Stromal cell of bone marrow (primary cell): ENCODE measurements around the gene CEP57L1.
"Not testable (repeated sequence)": the region's sequence is repeated elsewhere in the genome, so short reads cannot be mapped to it uniquely, and the experiment has no call there.

ENCODE experiments used
- DNase-seq: peaks from one replicate; pipeline ENCODE4 v3.0.0-alpha.2; 2012; ENCODE audit warnings: low read depth

CEP57L1 gene

DNA sequence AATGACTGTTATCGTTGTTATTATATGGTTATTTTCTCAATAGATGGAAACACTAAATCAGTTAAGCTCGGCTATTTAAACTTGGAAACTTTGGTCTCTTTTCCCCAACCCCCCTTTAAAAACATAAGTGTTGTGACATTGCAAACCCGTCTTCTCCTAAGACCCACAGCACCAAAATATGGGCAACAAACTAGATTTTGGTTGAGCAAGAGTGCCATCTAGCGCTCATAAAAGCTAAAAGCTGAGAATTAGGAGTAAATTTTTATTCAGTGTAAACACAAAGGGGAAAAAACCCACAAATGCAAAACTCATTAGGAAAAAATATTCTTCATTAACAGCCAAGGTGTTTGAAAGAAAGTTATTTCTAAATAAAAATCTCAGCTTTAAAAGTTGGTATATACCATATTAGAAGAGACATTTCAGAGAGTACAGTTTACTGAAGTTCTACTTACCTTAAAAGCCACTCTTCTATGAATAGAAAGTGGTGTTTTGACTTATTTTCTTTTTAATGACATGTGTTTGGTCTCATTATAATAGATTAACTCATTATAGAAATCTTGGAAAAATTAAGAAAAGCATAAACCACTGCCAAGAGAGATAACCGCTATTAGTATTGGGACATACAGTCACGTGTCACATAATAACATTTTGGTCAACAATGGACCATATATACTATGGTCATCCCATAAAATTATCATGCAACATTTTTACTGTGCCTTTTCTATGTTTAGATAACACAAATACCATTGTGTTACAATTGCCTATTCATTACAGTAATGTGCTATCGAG is 21.8 kb upstream of the CEP57L1 start:
- peak; percentile 54 for DNase-seq

DNA sequence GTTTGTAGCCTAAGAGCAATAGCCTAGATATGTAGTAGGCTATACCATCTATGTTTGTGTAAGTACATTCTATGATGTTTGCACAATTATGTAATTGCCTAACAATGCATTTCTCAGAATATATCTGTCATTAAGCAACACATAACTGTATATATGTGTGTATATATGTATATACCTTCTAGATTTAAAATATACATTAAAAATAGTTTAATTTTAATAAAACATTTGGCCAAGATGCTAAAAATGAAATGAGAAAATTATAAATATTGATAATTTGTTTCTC is 21.2 kb upstream of the CEP57L1 start:
- DNase-seq = no peak

DNA sequence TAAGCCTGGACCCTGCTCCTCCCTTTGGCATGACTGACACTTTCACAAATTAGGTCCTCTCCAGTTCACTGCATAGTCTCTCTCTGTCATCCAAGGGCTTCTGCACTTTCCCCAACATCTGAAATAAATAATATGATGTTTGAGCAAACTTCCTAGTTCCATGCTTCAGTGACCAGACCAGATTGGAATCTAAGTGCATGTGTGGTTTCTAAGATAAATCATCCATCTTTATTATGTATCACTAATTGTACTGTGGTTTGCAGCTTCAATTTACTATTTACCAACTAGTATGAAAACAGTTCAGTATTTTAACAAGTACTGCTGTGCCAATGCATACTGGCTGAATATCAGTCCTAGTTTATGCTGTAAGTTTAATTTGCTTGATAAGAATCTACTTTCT is 19.4 kb upstream of the CEP57L1 start:
- no peak for DNase-seq

- no peak for DNase-seq
Measured at GRCh38 chr6:109076377-109076776, 18.9 kb upstream of the CEP57L1 start.

DNA sequence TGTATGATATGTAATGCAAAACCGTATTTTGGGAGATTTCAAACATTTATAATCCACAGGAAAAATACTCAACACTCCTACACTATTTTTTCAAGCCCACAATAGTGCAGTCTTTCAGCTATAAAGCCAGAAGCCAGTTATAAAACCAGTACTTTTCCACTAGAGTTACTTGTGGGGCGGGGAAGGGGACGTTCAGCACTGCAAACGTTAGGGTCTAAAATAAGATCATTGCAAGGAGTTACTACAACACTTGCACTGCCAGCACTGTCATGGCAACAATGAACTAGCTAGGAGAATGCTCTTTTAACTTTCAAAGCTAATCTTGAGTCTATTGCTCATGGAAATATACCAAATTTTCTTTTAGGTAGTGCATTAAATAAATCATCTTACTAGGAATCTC is 15.3 kb upstream of the CEP57L1 start:
- DNase-seq = peak; percentile 24

DNA sequence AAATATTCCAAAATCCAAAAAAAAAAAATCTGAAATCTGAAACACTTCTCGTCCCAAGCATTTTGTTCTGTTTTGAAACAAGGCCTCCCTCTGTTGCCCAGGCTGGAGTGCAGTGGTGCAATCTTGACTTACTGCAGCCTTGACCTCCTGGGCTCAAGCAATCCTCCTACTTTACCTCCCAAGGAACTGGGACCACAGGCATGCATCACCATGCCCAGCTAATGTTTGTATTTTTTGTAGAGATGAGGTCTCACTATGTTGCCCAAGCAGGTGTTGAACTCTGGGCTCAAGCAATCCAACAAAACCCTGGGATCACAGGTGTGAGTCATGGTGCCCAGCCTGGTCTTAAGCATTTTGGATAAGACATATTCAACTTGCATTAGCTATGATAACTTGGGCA is 14.3 kb upstream of the CEP57L1 start:
- no peak for DNase-seq

DNA sequence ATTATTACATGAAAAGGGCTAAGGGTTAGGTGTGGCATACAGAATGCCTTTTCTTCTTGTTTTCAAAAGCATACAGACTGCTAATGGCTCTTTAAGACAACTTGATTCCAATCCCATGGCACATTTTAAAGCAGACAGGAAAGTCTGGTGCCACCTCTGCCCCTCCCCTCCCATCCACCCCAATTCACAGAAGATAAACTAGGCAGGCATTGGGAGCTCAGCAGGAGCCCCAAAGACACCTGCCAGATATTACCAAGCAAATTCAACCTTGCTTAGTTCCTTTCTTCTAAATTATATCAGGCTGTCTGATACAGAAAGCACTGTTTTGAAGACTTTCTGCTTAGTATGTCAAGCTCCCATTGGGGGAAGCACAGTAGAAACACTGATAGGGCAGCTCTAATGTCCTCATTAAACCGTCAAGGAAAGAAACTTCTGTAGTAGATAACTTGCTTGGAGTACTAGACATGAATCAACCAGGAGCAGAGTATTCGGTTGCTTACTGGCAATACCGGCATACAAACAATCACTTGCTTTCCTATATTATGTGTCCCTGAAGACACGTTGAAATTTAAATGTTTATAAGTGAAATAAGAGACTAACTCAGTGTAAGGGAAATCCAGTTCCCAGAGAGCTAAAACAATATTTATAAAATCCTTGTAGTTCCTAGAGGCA is 13.7 kb upstream of the CEP57L1 start:
- no peak for DNase-seq

DNA sequence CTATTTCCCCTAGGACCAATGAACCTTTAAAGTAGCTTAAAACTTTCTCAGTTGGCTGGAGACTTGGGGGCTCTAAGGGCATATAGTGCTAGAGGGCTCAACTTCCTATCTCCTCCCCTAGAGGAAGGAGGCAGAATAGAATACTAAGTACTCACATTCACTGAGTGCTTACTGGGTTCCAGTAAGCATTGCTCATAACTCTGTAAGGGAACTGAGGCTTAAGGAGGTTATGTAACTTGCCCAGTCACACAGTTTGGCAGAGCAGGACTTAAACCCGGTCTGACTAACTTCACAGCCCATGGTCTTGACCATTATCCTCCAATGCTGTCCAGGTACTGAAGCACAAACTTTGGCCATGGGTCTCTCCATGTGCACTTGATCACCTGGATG is 13.1 kb upstream of the CEP57L1 start:
- DNase-seq = peak; percentile 85

DNA sequence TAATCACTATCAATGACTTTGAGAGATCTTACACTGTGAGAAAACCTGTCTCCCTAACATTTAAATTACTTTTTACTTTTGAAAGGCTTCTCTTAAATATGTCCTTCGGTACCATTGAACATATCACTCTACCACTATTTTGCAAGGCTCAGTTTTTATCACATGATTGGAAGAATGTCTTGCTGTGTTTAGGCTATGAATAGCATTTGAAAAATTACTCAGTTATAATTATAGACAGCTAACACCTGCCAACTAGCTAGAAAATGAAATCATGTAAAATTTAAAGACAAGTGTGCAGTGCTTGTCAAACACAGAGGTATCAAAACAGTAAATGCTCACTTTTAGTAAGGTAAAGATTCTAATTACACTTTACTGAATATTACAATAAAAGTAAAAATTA is 11.7 kb upstream of the CEP57L1 start:
- no peak for DNase-seq

- DNase-seq = not testable (repeated sequence)
Measured at GRCh38 chr6:109084146-109084545, 11.2 kb upstream of the CEP57L1 start.

GRCh38 chr6:109087661-109088264 is 7.5 kb upstream of the CEP57L1 start:
- no peak for DNase-seq

DNA sequence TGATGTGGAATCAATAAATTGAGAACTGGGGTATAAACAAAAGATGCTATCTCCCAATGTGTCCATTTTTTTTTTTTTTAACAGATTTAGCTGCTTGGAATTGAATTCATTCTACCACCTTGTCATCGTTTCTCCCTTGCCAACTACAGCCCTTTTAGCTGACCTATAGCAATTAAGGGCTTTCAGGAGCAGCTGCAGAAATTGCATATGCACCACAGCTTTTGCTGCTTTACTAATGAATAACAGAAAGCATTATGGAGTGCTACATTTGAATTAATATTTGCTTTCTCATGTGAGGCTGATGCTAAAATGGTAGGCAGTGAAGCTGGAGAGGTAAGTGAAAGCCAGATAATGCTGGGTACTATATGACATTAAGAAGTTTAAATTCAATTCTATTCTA is 6.3 kb upstream of the CEP57L1 start:
- no peak for DNase-seq

DNA sequence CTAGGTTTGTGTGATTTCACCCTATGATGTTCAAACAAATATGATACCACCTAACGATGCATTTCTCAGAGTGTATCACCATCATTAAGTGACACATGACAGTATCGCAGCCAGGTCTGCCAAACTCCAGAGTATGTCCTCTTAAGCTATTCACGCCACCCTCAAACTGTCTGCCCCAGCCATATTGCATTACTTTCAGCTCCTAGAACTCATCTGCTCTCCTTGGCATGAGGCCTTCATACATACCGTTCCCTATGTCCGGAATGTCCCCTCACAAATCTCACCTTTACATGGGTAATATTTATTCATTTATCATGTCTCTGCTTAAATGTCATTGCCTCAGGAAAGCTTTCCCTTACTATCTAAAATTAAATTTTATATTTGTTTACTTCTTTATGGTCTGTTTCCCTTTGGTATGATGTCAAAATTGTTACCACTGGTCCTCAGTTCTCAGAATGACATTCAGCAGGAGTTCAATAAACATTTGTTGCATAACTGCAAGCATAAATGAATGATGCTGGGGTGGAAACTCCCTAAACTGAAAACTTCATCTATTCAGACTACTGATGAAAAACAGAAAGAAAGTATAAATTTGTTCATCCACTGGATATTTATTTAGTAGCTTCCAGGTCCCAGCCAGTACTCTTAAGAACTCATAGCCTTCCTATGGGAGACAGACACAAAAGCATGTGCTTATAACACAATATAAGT is 3.8 kb upstream of the CEP57L1 start:
- DNase-seq = no peak

DNA sequence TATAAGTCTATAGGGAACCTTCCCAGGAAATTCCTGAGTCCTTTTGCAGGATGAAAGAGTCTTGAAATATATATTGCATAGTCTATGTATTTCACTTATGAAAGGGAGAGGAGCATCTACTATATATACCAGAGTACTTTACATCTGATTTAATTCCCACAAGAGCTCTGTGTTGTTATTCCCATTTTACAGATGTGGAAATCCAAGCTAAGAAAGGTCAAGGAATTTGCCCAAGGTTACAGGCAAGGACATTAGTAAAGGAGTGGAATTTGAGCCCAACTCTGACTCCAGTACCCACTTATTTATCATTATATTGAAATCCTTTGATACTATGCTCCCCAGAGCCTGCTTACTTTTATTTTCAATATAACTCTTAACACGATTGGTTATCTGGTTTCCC is 3.2 kb upstream of the CEP57L1 start:
- no peak for DNase-seq

GRCh38 chr6:109093732-109094415 is 1.4 kb upstream of the CEP57L1 start:
- DNase-seq = no peak

DNA sequence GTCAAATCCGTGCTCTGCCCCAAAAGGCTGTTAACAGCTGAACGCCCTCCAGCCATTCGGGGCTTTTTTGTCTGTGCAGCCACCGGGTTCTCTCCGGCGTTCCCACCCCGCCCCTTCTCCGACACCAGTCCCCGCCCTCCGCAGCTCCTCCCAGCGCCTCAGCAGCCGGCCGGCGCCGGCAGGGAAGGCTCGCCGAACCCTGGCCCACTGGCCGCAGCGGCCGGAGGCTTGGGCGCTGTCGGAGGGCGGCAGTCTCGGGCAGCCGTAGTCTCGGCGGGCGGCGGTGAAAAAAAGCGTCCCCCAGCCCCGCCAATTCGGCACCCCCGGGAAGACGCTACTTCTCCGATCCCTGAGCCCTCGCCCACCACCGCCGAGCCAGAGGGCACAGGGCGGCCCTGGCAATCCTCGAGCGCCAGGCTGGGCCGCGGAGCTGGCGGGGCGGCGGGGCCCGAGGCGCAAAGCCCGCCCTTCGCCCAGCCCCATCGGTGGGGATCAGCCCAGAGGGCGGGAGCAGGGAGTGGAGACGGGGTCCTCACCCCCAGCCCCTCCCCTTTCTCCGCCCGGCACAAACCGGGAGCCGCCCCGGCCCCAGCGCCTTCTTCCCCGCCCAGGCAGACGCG is 781 bp upstream of the CEP57L1 start, which contains the start of gene SESN1:
Gene SESN1 (minus strand): TSS at position 431 of the 620 bp plus-strand sequence. CDS start 773 bp downstream, outside the sequence.
- DNase-seq = peak; percentile 96

DNA sequence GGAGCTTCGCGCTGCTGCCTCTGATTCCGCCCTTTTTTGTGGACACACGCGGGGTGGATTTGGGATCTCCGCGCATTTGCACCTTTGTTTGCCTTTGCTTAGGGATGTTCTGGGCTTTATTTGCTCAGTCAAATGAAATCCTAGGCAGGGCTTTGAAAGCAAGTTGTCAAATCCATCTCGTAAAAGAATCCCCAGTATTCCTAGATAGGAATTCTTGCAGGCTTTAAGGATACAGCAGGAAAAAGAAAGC is 453 bp downstream of the CEP57L1 start:
- no peak for DNase-seq

DNA sequence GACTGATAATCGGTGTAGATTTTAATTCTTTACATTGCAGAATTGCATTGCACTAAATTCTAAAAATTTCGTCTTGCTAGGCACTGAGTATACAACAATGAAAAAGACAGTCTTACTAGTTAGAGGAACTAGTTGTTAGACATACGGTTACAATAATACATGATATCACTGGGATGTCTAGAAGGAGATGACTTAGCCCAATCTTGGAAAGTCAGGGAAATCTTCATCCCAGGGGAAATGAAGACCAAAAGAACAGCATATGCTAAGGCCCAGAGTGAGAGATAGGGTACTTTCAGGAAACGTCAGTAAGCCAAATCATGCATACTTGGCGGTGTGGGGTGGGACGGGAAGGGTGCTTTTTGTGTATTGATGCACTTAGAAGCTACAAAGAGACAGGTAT is 901 bp downstream of the CEP57L1 start:
- no peak for DNase-seq

DNA sequence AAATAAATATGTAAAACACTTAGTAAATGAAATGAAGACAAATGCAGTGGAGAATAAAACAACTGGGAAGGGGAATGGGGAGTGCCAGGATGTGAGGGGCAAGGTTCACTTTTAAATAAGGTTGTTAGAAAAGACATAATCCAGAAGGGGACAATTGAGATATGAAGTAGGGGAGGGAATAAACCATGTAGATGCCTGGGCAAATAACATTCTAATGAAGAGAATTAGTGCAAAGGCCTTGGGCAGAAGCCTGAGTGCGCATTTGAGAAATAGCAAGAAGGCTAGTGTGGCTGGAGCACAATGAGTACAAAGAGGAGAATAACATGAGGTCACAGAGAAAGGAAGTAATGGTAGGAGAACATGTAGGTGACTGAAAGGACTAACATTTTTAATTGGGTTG is 2.4 kb downstream of the CEP57L1 start:
- DNase-seq = no peak

DNA sequence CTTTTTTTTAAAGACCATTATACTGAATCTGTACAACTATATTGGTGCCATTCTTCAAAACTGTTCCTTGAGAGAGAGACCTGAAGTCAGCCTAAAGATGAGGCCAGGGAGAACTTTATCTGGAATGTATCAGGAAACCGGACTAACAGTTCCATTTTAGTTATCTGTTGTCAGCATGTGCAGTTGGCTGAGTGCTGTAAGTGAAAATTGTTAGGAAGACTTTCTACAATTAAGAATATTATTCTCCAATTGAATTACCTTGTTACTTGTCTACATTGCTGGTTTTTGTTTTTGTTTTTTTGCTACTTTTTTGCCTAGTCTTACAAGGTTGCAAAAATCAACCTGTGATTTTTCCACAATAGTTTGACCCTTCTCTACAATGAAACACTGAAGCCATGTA is 7.5 kb downstream of the CEP57L1 start:
- no peak for DNase-seq

DNA sequence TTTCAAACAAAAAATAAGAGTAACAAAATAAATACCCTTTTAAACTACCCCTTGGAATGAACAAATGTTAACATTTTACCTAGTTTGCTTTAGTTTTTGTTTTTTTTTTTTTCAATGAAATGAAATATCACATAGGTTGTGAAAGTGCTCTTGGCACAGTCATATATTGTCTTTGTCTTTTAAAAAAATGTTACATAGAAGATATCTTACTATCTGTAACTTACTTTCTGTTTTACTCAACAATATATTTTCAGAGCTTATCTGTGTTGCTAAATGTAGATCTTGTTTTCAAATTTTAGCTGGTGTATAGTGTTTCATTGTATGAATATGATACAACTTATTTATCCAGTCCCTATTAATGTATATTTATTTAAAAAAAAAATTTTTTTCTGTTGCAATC is 8.6 kb downstream of the CEP57L1 start:
- DNase-seq = no peak

- DNase-seq = no peak
Measured at GRCh38 chr6:109104512-109104911, 9.2 kb downstream of the CEP57L1 start.
